Daoy (cell line): ENCODE results near the gene PNPLA8. TPM values are rescaled to one million over a fixed set of nuclear protein-coding genes. Genes with fewer than 3 reads are reported as not detected.
A peak's percentile ranks its signal among the peaks of the same experiment; 100 is the strongest.
"Not testable (repeated sequence)": the region's sequence is repeated elsewhere in the genome, so short reads cannot be mapped to it uniquely, and the experiment has no call there.

Experiments used
- DNase-seq: peaks from one replicate; pipeline ENCODE4 v3.0.0-alpha.2; 2015; ENCODE audit warnings: low read depth
- total RNA-seq: library from RNA; depleted of rRNA; stranded (reverse); fragments of >200 nt; shearing (Covaris generic); gene quantifications from 2 replicates; pipeline ENCODE4 v1.2.3, GENCODE V29; 2014

The PNPLA8 gene
- total RNA-seq, 1 experiment from 2014 or later, result 40.6 TPM

DNA sequence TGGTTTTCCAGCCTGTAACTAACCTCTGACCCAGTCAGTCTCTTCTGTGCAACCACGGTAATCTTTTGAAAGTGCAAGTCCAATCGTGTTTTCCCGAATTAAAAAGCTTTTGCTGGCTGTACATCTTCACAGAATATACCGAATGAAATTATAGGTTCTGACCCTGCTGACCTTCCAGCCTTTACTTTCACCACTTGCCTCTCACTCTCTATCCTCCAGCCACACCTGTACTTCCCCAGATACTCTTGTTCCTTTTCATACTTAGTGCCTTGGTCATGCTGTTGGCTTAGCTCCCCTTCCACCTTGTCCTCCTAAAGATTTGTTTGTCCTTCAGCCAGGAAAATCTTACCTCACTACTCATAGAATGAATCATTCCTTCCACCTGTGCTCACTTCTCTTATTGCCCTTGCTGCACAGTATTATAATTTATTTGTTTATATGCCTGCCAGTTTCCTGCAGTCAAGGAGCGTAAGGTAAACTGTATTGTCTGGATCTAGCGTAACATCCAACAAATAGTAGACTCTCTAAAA lies 2.3 kb upstream of the PNPLA8 start:
- no peak for DNase-seq

GRCh38 chr7:108526768-108527017 lies 758 bp upstream of the PNPLA8 start:
- DNase-seq, result no peak

GRCh38 chr7:108525327-108525984 lies 479 bp downstream of the PNPLA8 start:
- peak; percentile 92 for DNase-seq

DNA sequence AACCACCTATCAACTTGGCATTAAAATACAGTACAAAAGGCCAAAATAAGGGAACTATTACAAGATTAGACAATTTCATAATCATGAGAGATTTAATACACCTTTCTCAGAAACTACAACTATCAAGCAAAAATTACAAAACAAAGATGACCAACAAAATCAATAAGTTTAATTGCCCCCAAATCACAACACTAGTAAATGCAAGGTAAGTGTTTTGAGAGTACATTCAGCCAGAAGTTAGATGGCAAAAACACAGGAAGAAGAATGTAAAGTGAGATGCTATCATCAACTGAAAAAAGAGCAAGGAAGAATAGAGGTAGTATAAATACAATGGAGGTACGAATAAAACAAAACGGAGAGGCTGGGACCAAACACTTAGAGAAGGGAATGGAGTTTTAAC lies 3.2 kb downstream of the PNPLA8 start:
- no peak for DNase-seq

GRCh38 chr7:108517951-108518350 lies 8.0 kb downstream of the PNPLA8 start:
- no peak for DNase-seq

DNA sequence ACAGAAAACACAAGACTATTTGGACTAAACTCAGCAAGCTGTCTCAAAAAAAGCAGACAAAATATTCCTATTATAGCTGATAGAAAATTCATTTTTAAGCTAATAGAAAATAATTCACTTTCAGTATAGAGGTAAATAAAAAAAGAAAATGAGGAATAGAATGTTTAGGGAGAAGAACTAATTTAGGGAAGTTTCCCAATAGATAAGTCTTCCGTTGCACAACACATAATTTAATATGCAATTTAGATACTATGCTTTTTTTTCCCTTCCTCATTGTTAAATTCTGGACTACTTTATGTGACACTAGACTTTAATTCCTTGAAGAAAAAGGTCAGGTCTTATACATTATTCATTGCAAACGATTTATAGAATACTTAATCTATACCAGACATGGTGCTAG lies 10.3 kb downstream of the PNPLA8 start:
- DNase-seq, result no peak

GRCh38 chr7:108515013-108515412 lies 10.9 kb downstream of the PNPLA8 start:
- DNase-seq, result no peak

DNA sequence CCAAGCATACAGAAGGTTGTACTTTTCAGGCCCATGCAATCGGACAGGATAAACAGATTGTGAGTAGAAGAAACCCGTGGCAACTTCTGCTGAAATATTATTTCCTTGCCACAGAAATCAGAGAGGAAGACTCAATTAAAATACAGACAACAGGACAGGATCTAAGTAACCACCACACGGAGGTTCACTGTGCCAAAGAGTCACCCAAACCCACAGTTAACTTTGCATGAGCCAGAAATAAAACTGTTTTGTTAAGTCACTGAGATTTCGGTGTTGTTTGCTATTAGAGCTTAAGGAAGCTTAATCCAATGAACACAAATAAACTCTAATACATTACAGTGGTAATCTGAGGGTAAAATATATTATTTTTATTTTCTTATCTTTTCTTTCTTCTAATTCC lies 14.0 kb downstream of the PNPLA8 start:
- DNase-seq, result no peak

DNA sequence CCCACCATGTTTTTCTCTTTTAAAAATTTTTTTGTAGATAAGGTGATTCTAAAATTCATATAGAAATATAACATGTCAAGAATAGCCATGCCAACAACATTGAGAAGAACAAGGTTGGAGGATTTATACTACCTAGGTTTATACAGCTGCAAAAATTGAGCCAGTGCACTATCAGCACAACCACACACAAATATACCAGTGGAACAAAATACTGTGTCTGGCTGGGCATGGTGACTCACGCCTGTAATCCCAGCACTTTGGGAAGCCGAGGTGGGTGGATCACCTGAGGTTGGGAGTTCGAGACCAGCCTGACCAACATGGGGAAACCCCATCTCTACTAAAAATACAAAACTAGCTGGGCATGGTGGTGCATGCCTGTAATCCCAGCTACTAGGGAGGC lies 21.4 kb downstream of the PNPLA8 start:
- not testable (repeated sequence) for DNase-seq

GRCh38 chr7:108503112-108504026 lies 22.6 kb downstream of the PNPLA8 start:
- no peak for DNase-seq

- DNase-seq, result no peak
Observed at GRCh38 chr7:108499566-108499965, 26.4 kb downstream of the PNPLA8 start.

DNA sequence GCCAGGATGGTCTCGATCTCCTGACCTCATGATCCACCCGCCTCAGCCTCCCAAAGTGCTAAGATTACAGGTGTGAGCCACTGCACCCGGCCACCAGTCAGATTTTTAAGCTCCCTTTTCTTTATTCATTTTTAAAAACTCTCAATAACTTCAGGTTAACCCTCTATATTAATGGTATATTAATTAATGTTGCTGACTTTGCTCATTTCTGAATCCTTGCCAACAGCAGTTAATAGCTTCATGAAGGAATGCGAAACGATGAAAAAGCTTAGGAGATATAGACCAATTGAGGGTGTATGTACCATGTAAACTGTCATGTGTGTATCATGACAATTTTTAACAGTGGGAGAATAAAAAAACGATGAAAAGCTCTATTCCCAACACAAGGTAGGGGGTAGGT lies 27.5 kb downstream of the PNPLA8 start:
- no peak for DNase-seq

GRCh38 chr7:108497082-108497725 lies 28.7 kb downstream of the PNPLA8 start:
- peak; percentile 67 for DNase-seq

DNA sequence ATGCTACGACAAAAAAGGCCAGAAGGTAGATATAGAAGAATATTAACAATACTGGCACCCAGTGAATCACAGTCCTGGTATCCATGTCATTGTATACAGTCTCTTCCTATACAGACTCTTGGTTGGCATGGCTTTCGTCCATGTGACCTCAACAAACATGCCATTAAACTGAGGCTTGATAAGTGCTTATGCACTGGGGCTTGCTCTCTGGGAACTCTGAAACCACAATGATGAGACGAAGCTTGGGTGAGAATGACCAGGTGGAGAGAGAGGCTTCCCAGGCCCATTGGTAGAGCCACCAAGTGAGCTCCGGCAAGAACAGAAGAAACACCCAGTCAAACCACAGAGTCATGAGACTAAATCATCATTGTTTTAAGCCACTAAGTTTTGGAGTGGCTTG lies 33.2 kb downstream of the PNPLA8 start:
- peak; percentile 71 for DNase-seq

- DNase-seq, result no peak
Observed at GRCh38 chr7:108488768-108489538, 37.0 kb downstream of the PNPLA8 start.

DNA sequence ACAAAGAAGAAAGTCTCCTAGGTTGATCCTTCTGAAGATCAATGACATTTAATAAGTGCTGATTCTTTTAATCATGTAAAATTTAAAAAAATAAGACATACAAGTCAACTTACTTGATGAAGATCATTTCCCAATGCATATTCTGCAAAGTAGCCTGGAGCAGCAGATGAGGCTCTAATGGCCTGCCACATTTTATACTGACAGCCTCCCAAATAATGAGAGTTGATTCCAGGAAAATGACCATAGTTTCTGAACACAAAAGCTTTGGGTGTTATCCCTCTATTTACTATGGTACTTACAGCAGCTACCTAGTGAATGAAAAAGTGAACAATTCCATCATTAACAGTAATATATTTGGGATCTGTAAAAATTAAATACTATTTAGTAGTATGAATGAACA lies 38.3 kb downstream of the PNPLA8 start:
- no peak for DNase-seq

DNA sequence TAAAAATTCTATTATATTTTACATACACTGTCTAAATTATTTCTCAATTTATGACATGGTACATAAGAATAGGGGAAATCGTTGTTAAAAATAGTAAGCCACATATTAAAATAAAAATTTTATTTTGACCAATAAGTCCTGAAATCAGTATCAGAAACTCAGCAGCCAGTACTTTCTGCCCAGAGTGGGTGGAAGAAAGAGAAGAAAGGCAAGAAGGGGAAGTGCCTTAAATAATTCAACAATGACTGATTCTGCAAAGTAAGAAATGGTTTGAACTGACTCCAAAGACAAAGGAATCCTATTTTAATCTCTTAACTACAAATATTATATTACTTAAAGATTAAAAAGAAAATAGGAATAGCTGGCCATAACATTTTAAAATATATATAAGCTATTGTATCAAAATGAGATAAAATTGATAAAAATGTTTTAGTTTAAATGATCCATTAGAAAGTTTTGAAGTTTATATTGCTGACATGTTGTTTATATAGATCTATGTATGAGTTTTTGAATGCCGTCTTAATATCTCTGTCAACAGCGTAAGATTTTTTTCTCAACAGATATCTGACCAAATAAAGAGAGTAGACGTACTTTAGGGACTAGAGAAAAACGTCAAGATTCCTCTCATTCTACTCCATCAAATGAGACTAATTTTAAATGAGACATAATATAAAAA lies 39.5 kb downstream of the PNPLA8 start:
- DNase-seq, result no peak

- no peak for DNase-seq
Observed at GRCh38 chr7:108484137-108484536, 41.8 kb downstream of the PNPLA8 start.

DNA sequence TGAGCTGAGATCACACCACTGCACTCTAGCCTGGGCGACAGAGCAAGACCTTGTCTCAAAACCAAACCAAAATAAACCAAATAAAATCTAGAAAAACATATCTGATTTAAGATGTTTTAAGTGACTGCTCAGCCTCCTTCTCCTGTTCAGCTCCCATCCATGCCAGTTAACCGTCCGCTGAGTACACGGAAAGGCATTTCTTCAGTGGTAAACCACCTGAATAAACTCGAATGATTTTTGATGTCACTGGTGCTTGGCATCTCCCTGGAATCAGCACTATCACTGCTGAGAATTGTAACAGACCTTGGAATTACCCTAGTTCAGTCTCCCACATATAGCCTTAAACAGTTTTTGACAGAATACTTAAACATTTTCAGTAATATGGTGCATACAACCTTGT lies 45.6 kb downstream of the PNPLA8 start:
- DNase-seq, result no peak

DNA sequence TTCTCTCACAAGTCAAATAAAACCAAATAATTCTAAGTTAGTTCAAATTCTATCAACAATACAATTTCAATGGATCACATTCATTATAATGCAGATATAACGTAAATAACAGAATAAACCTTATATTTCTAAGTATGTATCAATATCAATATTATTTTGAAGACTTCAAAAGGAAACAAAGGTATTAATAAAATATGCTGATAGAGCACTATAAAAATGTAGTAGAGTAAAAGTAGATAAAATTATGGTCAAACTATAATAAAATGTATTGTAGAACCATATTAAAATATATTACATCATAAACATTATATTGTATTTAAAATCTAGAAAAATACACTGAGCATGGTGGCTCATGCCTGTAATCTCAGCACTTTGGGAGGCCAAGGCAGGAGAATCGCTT lies 46.2 kb downstream of the PNPLA8 start:
- no peak for DNase-seq

DNA sequence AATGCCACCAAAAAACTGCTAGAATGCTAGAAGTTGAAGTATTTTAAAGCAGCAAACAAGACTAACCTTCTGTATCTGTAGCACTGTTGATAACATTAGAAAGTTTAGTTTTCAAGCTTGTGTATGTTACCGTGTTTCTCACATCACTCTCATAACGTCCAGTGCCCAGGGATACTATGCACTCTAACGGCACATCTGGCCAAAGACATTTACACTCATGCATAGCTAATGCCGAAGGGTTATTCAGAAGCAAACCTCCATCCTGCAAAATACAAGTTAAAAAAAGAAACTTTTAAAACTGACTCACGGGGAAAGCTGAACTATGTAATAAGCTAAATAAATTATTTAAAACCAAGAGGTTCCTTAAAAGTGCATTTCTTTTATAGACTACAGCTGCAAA lies 46.8 kb downstream of the PNPLA8 start:
- no peak for DNase-seq
